Measurements from ENCODE around the gene KCNAB3.

Gene KCNAB3

DNA sequence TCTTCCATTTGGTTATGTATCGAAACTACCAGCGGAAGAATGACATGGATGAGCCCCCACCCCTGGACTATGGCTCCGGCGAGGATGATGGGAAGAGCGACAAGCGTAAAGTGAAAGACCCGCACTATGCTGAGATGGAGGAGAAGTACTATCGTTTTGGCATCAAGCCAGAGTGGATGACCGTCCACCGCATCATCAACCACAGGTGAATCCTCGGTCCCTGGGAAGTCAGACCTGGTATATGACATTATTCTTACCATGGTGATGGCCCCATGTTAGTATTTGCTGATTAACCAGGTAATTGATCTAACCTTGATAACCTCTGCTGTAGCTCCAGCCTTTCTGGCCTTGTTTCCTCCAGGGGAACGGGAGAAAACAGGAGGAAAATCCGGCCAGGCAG, 32.6 kb downstream of the KCNAB3 start:
- no peak for DNase-seq

DNA sequence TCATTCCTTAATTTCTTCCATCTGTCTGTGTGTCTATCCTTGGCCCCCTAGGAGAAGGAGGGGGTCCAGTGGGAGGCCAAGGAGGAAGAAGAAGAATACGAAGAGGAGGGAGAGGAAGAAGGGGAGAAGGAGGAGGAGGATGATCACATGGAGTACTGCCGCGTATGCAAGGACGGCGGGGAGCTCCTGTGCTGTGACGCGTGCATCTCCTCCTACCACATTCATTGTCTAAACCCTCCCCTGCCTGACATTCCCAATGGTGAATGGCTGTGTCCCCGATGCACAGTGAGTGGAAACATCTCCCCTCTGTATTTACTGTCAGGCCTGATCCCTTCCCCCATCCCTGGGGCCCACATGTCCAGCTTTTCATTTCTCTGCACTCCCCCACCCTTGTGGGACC, 34.8 kb downstream of the KCNAB3 start:
- DNase-seq = no peak

DNA sequence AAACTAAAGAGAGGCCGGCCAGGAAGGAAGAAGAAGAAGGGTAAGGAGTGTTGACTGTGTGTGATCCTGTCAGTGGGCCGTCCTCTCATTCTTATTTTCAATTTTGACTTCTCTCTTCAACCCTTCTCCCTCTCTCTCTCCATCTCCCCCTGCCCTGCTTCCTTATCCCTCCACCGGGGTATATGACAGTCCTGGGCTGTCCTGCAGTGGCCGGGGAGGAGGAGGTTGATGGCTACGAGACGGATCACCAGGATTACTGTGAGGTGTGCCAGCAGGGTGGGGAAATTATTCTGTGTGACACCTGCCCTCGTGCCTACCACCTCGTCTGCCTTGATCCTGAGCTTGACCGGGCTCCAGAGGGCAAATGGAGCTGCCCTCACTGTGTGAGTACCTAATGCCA, 35.4 kb downstream of the KCNAB3 start:
- no peak for DNase-seq

DNA sequence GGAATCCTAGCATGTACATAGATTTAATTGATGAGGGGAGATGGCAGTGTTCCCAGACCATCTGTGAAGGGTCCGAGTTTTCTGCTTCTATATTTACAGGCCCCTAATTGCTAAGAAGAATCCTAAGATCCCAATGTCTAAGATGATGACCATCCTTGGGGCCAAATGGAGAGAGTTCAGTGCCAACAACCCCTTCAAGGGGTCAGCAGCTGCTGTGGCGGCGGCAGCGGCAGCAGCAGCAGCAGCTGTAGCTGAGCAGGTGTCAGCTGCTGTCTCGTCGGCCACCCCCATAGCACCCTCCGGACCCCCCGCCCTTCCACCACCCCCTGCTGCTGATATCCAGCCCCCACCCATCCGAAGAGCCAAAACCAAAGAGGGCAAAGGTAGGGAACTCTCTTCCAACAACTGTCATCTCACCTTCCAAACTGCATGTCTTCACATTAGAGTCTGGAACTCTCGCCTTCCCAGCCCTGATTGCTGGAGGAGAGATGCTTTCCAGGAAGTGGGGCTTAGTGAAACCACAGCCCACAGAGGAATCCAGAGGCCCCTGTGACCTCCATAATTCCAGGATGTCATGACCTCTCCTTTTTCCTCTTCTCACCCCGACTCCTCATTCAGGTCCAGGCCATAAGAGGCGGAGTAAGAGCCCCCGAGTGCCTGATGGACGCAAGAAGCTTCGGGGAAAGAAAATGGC, 36.3 kb downstream of the KCNAB3 start:
- no peak for DNase-seq

DNA sequence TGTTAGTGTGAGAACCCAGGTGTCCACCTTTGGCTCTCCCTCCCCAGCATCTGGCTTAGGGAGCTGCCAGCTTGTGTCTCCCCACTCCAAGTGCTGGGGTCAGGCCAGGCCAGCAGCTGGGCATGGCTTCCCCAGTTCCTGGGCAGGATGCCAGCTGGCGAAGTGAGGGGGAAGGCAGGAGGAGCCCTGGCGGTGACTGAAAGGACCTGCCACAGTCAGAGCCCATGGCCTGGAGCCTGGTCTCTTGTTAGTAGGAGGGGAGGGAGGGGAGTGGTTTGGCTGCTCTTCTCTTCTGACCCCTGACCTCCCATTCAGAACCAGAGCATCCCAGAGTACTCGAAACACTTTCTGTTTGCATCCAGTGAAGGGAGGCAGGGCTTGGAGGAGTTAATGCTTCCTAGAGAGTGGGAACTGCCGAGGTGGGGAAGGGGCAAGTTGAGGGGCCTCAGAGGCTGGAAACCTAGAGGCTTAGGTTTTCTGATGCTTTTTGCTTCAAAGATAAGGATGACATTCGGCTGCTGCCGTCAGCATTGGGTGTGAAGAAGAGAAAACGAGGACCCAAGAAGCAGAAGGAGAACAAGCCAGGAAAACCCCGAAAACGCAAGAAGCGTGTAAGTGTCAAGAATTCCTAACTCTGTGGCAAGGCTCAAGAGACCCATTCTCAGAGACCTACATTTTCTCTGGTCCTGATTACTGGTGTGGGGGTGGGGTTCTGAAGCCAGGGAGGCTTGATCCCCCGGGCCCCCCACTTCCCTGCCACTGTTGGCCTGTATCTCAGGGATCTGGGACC, 40.3 kb downstream of the KCNAB3 start:
- peak; percentile 94 for DNase-seq

DNA sequence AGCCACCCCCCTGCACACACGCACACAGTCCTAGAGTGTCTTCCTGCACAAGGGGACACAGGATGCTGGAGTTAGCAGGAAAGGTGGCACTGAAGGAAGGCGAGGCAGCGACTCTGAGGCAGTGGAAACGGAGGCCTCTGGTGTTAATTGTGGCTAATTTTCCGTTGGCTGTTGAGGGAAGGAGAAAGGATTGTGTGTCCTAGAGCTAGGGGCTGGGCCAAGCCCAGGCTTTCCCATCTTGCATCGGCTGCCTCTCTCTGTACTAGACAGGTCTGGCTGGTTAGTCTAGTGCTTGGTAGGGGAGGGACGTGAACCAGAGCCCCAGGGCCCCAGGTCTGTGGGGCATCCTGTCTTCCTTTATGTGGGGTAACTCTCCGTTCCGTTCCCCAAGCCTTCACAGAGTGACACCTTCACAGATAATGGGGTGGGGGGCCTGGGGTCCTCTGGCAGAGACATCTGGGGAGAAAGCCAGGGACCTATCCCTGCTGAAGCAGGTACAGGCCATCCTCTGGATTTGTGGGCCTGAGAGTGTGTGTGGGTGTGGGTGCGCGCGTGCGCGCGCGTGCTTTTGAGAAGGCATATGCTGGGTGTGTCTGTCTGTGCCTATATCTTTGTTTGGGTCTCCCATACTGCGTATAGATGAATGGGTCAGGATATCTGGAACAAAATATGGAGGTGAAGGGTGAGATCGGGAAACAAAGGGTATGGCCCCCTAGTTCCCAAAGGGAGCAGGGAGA, 41.3 kb downstream of the KCNAB3 start, which contains the start of gene CHD3:
Gene CHD3, plus strand, starts transcription at position 606 of the 737 bp plus-strand sequence. CDS start 212 bp downstream, outside the sequence.
- DNase-seq = peak; percentile 21

DNA sequence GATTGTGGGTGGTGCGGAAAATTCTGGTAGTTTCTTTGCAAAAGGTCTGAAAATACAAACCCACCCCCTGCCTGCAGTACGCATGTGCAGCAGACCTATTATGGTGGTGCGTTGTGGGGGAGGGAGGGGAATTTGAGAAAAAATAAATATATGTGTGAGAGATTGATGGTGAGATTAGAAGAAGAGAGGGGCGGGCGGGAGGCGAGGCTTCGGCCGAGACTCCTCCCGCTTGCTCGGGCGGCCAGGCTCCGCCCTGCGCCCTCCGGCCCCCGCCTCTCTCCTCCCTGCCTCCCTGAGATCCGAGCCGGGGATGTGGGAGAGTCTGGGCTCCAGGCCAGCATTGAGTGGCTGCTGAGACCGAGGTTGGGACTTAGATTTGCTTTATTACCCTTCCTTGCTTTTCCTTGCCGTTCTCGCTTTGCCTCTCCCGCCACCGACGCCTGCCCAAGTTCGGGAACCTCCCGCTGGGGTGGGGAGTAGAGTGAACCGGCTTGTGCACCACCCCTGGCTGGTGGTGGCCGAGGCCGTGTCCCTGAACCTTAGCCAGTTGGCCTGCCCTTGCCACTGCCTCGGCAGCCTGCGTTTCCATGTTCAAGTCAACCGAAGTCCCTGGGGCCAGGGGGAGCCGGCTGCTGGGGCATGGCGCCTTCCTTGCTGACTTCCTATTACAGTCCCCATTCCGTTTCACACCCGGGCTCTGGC, 42.0 kb downstream of the KCNAB3 start:
- peak; percentile 100 for DNase-seq

DNA sequence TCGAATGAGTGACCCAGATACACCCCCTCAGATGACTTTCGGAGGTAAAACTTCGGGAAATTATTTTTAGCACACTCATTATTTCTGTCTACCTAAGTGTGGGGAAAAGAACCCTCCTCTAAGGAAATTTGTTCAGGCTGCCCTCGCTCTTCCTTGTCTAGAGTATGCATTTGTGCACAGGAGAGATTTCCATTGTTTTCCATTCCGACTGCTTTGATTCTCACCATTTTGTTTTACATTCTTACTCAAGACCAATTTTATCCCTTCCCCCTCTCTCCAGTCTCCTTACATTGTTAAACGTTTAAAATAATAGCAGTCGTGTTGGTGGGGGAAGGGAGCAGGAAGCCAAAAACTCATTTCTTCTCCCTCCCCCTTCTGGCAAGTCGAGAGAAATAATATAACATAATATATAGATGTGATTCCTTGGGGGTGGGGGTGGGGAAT, 42.6 kb downstream of the KCNAB3 start:
- no peak for DNase-seq

DNA sequence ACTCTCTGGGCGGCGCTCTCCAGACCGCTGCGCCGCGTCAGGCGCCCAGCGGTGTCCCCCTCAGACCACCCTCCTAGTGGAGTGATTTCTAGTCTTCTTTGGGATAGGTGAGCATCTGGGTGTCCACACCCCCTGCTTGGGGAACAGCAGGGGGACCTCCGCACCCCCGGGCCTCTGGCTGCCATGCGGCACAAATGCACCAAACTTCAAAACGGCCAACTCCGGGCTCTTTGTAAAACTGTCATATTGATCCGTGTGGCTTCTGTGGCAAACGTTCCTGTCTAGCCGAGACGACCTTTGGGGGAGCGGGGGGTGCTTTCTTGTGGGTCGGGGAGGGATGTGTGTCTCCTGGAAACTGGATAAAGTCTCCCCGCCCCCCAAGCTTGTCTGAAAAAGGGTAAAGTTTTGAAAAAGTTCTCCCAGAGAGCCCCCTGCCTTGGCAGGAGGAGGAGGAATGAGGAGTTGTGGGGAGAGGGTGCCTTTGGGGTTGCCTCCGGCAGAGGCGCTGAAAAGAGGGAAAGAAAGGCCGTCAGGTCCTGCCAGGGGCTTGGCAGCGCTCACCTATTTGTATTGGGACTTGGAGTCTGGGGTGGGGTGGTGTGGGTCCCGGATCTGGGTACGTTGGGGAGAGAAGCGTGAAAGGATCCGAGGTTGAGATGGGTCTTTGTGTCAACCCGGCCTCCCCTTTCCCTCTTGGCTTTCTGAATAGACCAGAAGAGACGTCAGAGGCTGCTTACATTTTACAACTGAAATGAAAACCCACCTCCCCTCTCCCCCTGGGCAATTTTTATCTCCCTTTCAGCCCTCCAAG, 43.2 kb downstream of the KCNAB3 start:
- peak; percentile 36 for DNase-seq

DNA sequence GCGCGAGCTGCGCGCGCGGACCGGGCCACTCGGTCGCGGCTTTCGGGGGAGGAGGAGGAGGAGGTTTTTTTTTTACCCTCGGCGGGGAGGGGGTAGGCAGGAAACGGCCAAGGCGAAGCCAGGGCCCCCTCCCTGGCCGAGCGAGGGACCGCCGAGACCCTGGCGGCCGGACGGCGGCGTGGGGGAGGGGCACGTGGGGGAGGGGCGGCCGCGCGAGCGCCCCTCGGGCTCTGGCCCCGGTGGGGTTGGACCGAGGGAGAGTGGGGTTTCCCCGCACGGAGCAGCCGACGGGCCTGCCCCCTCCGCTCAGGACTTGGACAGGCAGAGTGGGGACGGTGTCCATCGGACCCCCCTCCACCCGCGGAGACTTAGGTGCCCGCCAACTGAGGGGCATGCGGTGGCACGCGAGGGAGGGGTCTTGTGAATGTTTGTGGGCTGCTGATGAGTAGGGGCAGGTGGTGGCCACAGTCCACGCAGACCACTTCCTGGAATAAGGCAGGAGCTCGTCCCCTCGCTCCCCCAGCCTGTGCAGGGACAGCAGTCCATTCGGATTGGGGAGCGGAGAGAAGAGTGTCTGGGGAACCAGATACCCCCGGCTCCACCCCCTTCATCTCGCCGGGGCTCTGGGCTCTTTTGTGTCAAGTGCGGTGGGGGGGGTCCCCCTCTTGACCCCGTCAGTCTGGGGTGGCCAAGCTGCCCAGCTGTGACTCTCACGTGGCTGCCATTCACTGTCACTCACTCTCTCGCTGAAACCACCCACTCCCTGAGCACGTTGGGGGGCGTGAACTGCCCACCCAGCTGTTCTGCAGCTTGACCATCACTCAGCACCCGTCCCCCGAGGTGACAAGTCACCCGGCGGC, 44.1 kb downstream of the KCNAB3 start:
- DNase-seq = peak; percentile 64

DNA sequence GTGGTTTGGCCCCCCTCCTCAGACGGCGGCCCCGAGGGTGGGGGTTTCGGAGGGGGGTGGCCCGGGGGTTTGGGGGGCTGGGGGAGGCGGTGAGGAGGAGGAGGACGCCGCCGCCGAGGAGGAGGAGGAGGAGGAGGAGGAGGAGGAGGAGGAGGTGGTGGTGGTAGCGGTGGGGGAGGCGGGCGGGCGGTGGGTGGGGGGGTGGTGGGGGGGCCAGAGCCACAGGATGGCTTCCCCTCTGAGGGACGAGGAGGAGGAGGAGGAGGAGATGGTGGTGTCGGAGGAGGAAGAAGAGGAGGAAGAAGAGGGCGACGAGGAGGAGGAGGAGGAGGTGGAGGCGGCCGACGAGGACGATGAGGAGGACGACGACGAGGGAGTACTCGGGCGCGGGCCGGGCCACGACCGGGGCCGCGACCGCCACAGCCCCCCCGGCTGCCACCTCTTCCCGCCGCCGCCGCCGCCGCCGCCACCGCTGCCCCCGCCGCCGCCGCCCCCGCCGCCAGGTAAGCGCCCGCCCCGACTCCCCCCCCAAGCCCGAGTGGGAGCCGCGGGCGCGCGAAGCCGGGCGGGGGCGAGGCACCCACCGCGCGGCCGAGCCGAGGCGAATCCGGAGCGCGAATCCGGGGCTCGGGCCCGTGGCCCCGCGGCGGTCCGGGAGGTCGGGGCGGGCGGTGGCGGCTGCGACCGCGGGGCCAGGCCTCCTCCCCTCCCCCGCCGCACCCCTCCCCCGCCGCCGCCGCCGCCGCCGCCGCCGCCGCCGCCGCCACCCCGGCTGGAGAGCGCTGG, 44.9 kb downstream of the KCNAB3 start:
- peak; percentile 46 for DNase-seq

DNA sequence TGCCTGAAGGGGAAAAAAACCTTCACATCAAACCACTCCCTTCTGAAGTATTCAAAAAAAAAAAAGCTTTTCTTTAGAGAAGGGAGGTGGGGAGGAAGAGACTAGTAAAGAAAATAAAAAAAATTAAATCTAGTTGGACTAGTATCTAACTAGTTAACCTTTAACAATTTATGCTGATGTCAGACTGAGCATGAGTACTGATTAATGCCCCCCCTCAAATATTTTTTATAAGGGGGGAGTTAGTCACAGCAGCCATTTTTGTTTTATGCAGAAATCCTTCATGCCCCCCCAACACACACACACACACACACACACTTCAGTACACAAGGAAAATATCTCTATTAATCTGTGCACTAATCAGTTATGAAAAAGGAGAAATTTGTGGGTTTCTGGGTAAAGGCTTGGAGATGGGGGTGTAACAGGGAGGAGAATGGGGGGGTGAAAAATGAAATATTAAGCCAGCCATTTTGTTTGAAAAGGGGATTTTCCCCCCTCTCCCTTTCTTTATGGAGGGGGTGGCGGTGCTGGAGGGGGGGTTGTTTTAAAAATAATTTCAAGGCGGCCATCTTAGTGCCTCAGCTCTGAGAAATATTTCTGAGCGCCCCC, 45.8 kb downstream of the KCNAB3 start:
- peak; percentile 67 for DNase-seq

DNA sequence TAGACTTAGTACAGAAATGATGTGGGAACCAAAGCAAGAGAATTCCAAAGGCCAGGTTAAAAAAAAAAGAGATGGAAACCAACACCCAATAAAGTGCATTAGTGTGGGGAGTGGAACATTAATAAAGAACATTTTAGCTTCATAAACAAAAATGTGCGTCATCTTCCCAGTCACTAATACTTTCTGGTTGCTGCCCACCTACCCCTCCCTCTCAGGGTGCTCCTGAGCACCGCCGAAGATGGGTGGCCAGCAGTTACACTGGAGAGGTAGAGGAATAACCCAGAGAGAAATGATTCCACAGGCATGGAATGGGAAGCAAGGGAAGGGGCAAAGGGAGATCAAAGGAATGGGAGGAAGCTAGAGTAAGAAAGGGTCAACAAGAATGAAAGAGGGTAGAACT, 47.0 kb downstream of the KCNAB3 start:
- no peak for DNase-seq

DNA sequence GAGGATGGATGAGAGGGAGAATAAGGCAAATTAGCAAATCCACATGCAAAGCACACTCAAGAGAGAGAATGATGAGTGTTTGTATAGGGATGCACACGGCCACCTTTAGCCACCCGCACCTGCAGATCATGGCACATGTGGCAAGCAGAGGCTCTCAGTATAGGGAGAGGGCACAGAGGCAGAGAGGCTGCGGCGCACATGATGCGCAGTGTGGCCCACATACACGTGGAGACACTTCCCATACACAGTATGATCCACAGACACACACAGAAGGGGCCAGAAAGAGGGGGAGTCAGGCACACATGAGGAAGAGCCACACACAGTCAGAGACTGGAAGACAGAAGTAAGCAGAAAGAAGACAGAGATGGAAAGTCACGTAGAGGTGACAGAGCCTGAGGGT, 47.6 kb downstream of the KCNAB3 start:
- DNase-seq = no peak

DNA sequence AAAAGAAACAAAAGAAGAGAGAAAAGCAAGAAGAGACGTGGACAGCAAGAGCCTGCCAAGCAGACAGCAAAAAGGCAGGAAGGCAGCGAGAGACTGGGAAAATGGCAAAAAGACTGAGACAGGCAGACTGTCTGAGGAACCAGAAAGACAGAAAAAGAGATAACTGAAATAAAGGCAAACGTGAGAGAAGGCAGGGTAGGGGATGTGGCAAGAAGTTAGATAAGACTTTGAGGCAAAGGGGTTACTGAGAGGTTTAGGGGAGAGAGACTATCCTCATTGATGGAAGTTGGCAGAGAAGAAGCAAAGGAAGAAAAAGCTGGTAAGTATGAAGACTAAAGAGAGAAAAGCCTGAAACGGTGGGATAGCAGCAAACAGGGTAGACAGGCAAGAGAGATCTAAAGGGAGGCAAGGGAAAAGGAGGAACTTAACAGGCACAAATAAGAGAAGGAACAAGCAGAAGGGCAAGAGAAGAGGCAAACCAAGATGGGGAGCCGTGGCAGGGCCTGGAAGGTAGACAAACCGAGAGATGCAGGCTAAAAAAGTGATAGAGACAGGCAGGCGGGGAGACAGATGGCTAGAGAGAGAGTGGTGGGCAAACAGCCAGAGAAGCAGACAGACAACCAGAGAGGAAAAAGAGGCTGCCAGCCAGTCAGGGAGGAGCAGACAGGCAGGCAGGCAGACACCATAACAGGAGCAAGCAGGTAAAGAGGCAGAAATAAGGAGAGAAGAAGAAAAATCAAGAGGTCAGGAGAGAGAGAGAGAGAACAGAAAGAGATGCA, 48.2 kb downstream of the KCNAB3 start:
- peak; percentile 22 for DNase-seq

DNA sequence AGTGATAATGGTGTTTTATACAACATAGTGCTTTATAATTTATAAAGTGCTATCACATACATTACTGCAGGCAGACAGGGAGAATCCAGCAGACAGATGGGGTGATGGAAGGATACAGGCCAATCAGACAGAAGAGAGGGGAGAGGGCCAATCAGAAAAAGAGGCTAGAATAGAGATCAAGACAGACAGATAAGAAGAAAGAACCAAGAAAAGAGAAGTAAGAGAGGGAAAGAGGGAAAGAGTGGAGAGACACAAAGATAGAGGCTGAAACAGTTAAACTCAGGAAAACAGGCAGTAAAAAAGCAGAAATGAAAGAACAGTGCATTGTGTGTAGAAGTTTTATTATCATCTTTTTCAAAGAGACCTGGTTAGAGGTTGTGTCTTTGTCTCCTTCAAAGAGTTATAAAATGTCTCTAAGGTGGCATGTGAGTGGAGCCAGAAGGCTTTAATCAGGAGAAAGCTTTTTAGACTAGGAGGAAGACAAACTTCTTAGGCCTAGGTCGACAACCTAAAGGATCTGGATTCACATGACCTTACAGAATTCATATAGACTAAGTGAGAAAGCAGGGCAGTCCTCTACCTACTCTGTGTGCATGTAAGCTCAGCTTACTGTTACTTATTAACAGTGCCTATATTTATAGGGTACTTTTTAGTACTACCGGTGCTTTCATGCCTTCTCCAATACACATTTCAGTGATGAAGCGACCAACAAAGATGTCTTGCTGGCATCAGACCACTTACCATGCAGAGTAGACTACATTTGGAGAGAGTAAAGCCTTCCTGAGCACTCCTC, 49.4 kb downstream of the KCNAB3 start:
- DNase-seq = no peak

DNA sequence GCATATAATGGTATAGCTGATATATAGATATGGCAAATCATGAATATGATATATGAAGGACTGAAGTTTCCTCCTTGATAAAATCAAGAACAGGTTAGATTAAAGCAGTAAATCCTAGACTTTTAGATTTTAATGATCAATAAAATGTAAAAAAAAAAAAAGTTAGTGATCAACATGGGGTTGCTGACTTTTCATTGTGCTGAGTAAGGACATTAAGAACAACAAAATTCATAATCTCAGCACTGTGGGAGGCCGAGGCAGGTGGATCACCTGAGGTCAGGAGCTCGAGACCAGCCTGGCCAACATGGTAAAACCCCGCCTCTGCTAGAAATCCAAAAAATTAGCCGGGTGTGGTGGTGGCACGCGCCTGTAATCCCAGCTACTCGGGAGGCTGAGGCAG, 51.4 kb downstream of the KCNAB3 start:
- DNase-seq = no peak

Measured in fibroblast of skin of scalp (primary cell).